Lower leg skin (tissue), 3 donors: ENCODE results near the gene KCNK4.

Source experiments
- CTCF ChIP-seq, 3 donors: fragments of 450-650 bp; IDR thresholded peaks; one replicate each; pipeline ENCODE4 v1.5.1; 2016; ENCODE audit warnings: antibody characterized with exemption in 3 of 3, mild to moderate bottlenecking in 3 of 3, moderate library complexity in 2 of 3
- POLR2A ChIP-seq, 2 donors: fragments of 450-650 bp; IDR thresholded peaks; one replicate each; pipeline ENCODE4 v1.6.1; 2016 to 2017; ENCODE audit warnings: antibody characterized with exemption in 2 of 2, mild to moderate bottlenecking in 1 of 2, moderate library complexity in 1 of 2

GRCh38 chr11:64263021-64263946, 27.8 kb upstream of the KCNK4 start:
- TF ChIP-seq POLR2A (IDR thresholded peaks at IDR 0.05): no peak
- no peak for TF ChIP-seq CTCF (IDR thresholded peaks at IDR 0.05)
